Vagina (tissue), 2 donors: ENCODE measurements around the gene CAMSAP2.

Experiments
- POLR2A ChIP-seq, 2 donors: fragments of 450-650 bp; IDR thresholded peaks; one replicate each; pipeline ENCODE4 v1.6.1; 2017; ENCODE audit warnings: antibody characterized with exemption in 2 of 2, mild to moderate bottlenecking in 2 of 2, moderate library complexity in 2 of 2
- TF ChIP-seq, protein P1 (sequence below), 3 experiments: fragments of 450-650 bp in 2 of 3; fragments of 200-600 bp in 1 of 3; sonication (generic) in 1 of 3; IDR thresholded peaks; one replicate each; pipeline ENCODE4 v1.5.1; 2017 to 2019; ENCODE audit warnings: antibody characterized with exemption in 3 of 3, mild to moderate bottlenecking in 2 of 3, moderate library complexity in 2 of 3

- TF ChIP-seq, protein P1, sequence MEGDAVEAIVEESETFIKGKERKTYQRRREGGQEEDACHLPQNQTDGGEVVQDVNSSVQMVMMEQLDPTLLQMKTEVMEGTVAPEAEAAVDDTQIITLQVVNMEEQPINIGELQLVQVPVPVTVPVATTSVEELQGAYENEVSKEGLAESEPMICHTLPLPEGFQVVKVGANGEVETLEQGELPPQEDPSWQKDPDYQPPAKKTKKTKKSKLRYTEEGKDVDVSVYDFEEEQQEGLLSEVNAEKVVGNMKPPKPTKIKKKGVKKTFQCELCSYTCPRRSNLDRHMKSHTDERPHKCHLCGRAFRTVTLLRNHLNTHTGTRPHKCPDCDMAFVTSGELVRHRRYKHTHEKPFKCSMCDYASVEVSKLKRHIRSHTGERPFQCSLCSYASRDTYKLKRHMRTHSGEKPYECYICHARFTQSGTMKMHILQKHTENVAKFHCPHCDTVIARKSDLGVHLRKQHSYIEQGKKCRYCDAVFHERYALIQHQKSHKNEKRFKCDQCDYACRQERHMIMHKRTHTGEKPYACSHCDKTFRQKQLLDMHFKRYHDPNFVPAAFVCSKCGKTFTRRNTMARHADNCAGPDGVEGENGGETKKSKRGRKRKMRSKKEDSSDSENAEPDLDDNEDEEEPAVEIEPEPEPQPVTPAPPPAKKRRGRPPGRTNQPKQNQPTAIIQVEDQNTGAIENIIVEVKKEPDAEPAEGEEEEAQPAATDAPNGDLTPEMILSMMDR (IDR thresholded peaks at IDR 0.05), result no peak
- TF ChIP-seq POLR2A (IDR thresholded peaks at IDR 0.05), result no peak
These were observed 30.5 kb upstream of the CAMSAP2 start for GRCh38 chr1:200708161-200708560.
